GM13976 (cell line): Measurements from ENCODE around the gene ERC2.

Experiments used
- DNase-seq: peaks from one replicate; pipeline ENCODE4 v3.0.0; 2012; ENCODE audit warnings: low spot score
- CTCF ChIP-seq: IDR thresholded peaks from 2 replicates; pipeline ENCODE4 v1.5.1; 2012; ENCODE audit warnings: borderline replicate concordance, mild to moderate bottlenecking; ENCODE audit not compliant: insufficient read depth; ENCODE audit errors: extremely low read depth, missing control alignments, control extremely low read depth
- in situ Hi-C: fragments of 300-500 bp; cut with MboI; formaldehyde crosslinking; loops from one replicate; pipeline ENCODE4 v1.12.0; 2022; ENCODE audit warnings: low sequenced_read_pairs, mixed read lengths, inconsistent platforms; ENCODE audit not compliant: unreplicated experiment

Gene ERC2

GRCh38 chr3:55876560-55876959 is 591.7 kb downstream of the ERC2 start:
- DNase-seq: no peak
- TF ChIP-seq CTCF: no peak
- in situ Hi-C loops: no loop called here

- DNase-seq: no peak
- TF ChIP-seq CTCF: no peak
- in situ Hi-C loops: no loop called here
These were observed 593.2 kb downstream of the ERC2 start for GRCh38 chr3:55875113-55875512.

GRCh38 chr3:55873523-55874254 is 594.6 kb downstream of the ERC2 start:
- no peak for DNase-seq
- in situ Hi-C loops: no loop called here
- no peak for TF ChIP-seq CTCF

GRCh38 chr3:55870594-55870993 is 597.7 kb downstream of the ERC2 start:
- in situ Hi-C loops: no loop called here
- TF ChIP-seq CTCF: no peak
- no peak for DNase-seq

GRCh38 chr3:55868347-55868746 is 599.9 kb downstream of the ERC2 start:
- no peak for DNase-seq
- no peak for TF ChIP-seq CTCF
- in situ Hi-C loops: no loop called here

GRCh38 chr3:55863028-55863427 is 605.2 kb downstream of the ERC2 start:
- no peak for TF ChIP-seq CTCF
- DNase-seq: no peak
- in situ Hi-C loops: no loop called here
